Inferior parietal cortex (tissue), 1 donor: ENCODE measurements around the gene TUSC7.

Experiments used
- DNase-seq: peaks from one replicate; pipeline ENCODE4 v3.0.0-alpha.2; 2016; ENCODE audit errors: extremely low spot score

Gene TUSC7

GRCh38 chr3:116709479-116709878 is at the start of gene TUSC7:
TUSC7 (plus strand) TSS chr3:116709779.
- no peak for DNase-seq

- DNase-seq: no peak
Observed at GRCh38 chr3:116661196-116661595, 48.4 kb upstream of the TUSC7 start.

- no peak for DNase-seq
Observed at GRCh38 chr3:116663161-116664110, 46.1 kb upstream of the TUSC7 start.

- DNase-seq: no peak
Observed at GRCh38 chr3:116667324-116667723, 42.3 kb upstream of the TUSC7 start.

- DNase-seq: no peak
Observed at GRCh38 chr3:116667791-116668190, 41.8 kb upstream of the TUSC7 start.

GRCh38 chr3:116669576-116669975 is 40.0 kb upstream of the TUSC7 start:
- peak; percentile 31 for DNase-seq

- no peak for DNase-seq
Observed at GRCh38 chr3:116671151-116671550, 38.4 kb upstream of the TUSC7 start.

GRCh38 chr3:116678853-116679252 is 30.7 kb upstream of the TUSC7 start:
- DNase-seq: no peak

- DNase-seq: no peak
Observed at GRCh38 chr3:116691041-116691440, 18.5 kb upstream of the TUSC7 start.

- DNase-seq: no peak
Observed at GRCh38 chr3:116701070-116701469, 8.5 kb upstream of the TUSC7 start.

GRCh38 chr3:116702334-116702733 is 7.2 kb upstream of the TUSC7 start:
- DNase-seq: no peak

GRCh38 chr3:116707531-116707930 is 2.0 kb upstream of the TUSC7 start:
- no peak for DNase-seq

GRCh38 chr3:116716490-116716889 is 6.9 kb downstream of the TUSC7 start:
- DNase-seq: no peak

- DNase-seq: no peak
Observed at GRCh38 chr3:116717566-116717965, 8.0 kb downstream of the TUSC7 start.

- DNase-seq: no peak
Observed at GRCh38 chr3:116728454-116728853, 18.9 kb downstream of the TUSC7 start.

GRCh38 chr3:116734243-116734642 is 24.7 kb downstream of the TUSC7 start:
- no peak for DNase-seq

GRCh38 chr3:116739678-116740077 is 30.1 kb downstream of the TUSC7 start:
- no peak for DNase-seq

GRCh38 chr3:116740293-116740692 is 30.7 kb downstream of the TUSC7 start:
- DNase-seq: no peak

- DNase-seq: no peak
Observed at GRCh38 chr3:116741467-116741866, 31.9 kb downstream of the TUSC7 start.

GRCh38 chr3:116743062-116743461 is 33.5 kb downstream of the TUSC7 start:
- DNase-seq: no peak

GRCh38 chr3:116749388-116749787 is 39.8 kb downstream of the TUSC7 start:
- no peak for DNase-seq

GRCh38 chr3:116757315-116757714 is 47.7 kb downstream of the TUSC7 start:
- DNase-seq: no peak

- no peak for DNase-seq
Observed at GRCh38 chr3:116759316-116759715, 49.7 kb downstream of the TUSC7 start.
